WTC11 (cell line): ENCODE results near the gene ANGPTL2. TPM values are rescaled to one million over a fixed set of nuclear protein-coding genes. Genes with fewer than 3 reads are reported as not detected.
A peak's percentile ranks its signal among the peaks of the same experiment; 100 is the strongest.

Source experiments
- ATAC-seq: fragments of 200-7000 bp; cut with Tn5 transposase; 2 replicates; pipeline ENCODE4 v1.10.0; 2021; ENCODE audit warnings: mild to moderate bottlenecking, moderate library complexity
- CTCF ChIA-PET: fragments of 300-600 bp; sonication (Branson Sonifier 250); formaldehyde crosslinking; loops from one replicate; lab custom pipeline; 2021; ENCODE audit warnings: antibody characterized with exemption; lab: Charles Lee
- POLR2A ChIA-PET: fragments of 350-600 bp; sonication (Branson Sonifier 250); formaldehyde crosslinking; loops from one replicate; lab custom pipeline; 2021; ENCODE audit warnings: antibody characterized with exemption; lab: Charles Lee
- DNase-seq: peaks from one replicate; pipeline ENCODE4 v3.0.0; 2021; ENCODE audit warnings: low spot score
- H3K27ac Mint-ChIP-seq: 2 replicates; pipeline ENCODE4 v1.8.0; 2021; ENCODE audit warnings: mixed read lengths
- H3K27me3 Mint-ChIP-seq: 2 replicates; pipeline ENCODE4 v1.8.0; 2021; ENCODE audit warnings: low read depth, mild to moderate bottlenecking, moderate library complexity, mixed read lengths
- H3K36me3 Mint-ChIP-seq: 2 replicates; pipeline ENCODE4 v1.8.0; 2021; ENCODE audit warnings: mixed read lengths
- H3K4me1 Mint-ChIP-seq: 2 replicates; pipeline ENCODE4 v1.8.0; 2022; ENCODE audit warnings: mixed read lengths
- H3K4me3 Mint-ChIP-seq: 2 replicates; pipeline ENCODE4 v1.8.0; 2021; ENCODE audit warnings: mild to moderate bottlenecking, moderate library complexity, mixed read lengths
- H3K9me3 Mint-ChIP-seq: 2 replicates; pipeline ENCODE4 v1.8.0; 2021; ENCODE audit warnings: mixed read lengths
- ELF4 ChIP-seq: sonication (generic); formaldehyde crosslinking; IDR thresholded peaks from 2 replicates; pipeline ENCODE4 v1.8.1; 2022; ENCODE audit warnings: low read depth, mild to moderate bottlenecking, moderate library complexity, missing genetic modification reagents
- ETV6 ChIP-seq: sonication (generic); formaldehyde crosslinking; IDR thresholded peaks from 2 replicates; pipeline ENCODE4 v1.8.1; 2022; ENCODE audit warnings: mild to moderate bottlenecking, missing genetic modification reagents
- HMGA2 ChIP-seq: fragments of 250-450 bp; sonication (Bioruptor Pico); IDR thresholded peaks from 2 replicates; pipeline ENCODE4 v1.4.0; 2021; ENCODE audit warnings: mild to moderate bottlenecking, moderate library complexity
- IRF2 ChIP-seq: sonication (generic); formaldehyde crosslinking; IDR thresholded peaks from 2 replicates; pipeline ENCODE4 v1.8.0; 2022; ENCODE audit warnings: low read depth, missing genetic modification reagents, borderline replicate concordance
- JUN ChIP-seq: sonication (generic); formaldehyde crosslinking; IDR thresholded peaks from 2 replicates; pipeline ENCODE4 v1.8.0; 2023; ENCODE audit warnings: mild to moderate bottlenecking, missing genetic modification reagents
- PRDM15 ChIP-seq: sonication (generic); formaldehyde crosslinking; IDR thresholded peaks from 2 replicates; pipeline ENCODE4 v1.8.0; 2022; ENCODE audit warnings: missing genetic modification reagents
- RELA ChIP-seq: sonication (generic); formaldehyde crosslinking; IDR thresholded peaks from 2 replicates; pipeline ENCODE4 v1.8.1; 2022; ENCODE audit warnings: missing genetic modification reagents, mild to moderate bottlenecking, borderline replicate concordance
- SP1 ChIP-seq: sonication (generic); formaldehyde crosslinking; conservative IDR thresholded peaks from 2 replicates; pipeline ENCODE4 v1.8.1; 2022; ENCODE audit warnings: missing genetic modification reagents
- TCF7 ChIP-seq: sonication (generic); formaldehyde crosslinking; IDR thresholded peaks from 2 replicates; pipeline ENCODE4 v1.8.0; 2022; ENCODE audit warnings: mild to moderate bottlenecking, low read depth, missing genetic modification reagents, moderate library complexity
- TEAD1 ChIP-seq: sonication (generic); formaldehyde crosslinking; IDR thresholded peaks from 2 replicates; pipeline ENCODE4 v1.8.0; 2022; ENCODE audit warnings: mild to moderate bottlenecking, missing genetic modification reagents
- ZBTB21 ChIP-seq: sonication (generic); formaldehyde crosslinking; IDR thresholded peaks from 2 replicates; pipeline ENCODE4 v1.8.1; 2023; ENCODE audit warnings: mild to moderate bottlenecking, missing genetic modification reagents, borderline replicate concordance
- ZNF263 ChIP-seq: sonication (generic); formaldehyde crosslinking; IDR thresholded peaks from 2 replicates; pipeline ENCODE4 v1.8.1; 2022; ENCODE audit warnings: low read depth, mild to moderate bottlenecking, moderate library complexity, missing genetic modification reagents
- ZNF512 ChIP-seq: sonication (generic); formaldehyde crosslinking; IDR thresholded peaks from 2 replicates; pipeline ENCODE4 v1.8.1; 2022; ENCODE audit warnings: missing genetic modification reagents, borderline replicate concordance
- ZNF532 ChIP-seq: fragments of 250-450 bp; sonication (Bioruptor Pico); IDR thresholded peaks from 2 replicates; pipeline ENCODE4 v1.9.0; 2021; ENCODE audit warnings: mild to moderate bottlenecking, borderline replicate concordance
- ZNF671 ChIP-seq: fragments of 250-450 bp; sonication (Bioruptor Pico); IDR thresholded peaks from 2 replicates; pipeline ENCODE4 v1.8.0; 2021; ENCODE audit warnings: mild to moderate bottlenecking
- total RNA-seq: library from RNA; stranded (reverse); gene quantifications from 3 replicates; pipeline ENCODE4 v1.2.3, GENCODE V29; 2021
- TF ChIP-seq, protein P1 (sequence below): sonication (generic); formaldehyde crosslinking; IDR thresholded peaks from 2 replicates; pipeline ENCODE4 v1.8.1; 2022; ENCODE audit warnings: low read depth, mild to moderate bottlenecking, moderate library complexity, missing genetic modification reagents, borderline replicate concordance
- TF ChIP-seq, protein P2 (sequence below): sonication (generic); formaldehyde crosslinking; IDR thresholded peaks from 2 replicates; pipeline ENCODE4 v1.8.0; 2022; ENCODE audit warnings: mild to moderate bottlenecking, missing genetic modification reagents

ANGPTL2 gene
- total RNA-seq, 1 experiment from 2014 or later: 4.5 TPM

- no peak for TF ChIP-seq RELA (CRISPR knock-in tag)
- no peak for TF ChIP-seq ZNF532 (CRISPR knock-in tag)
- TF ChIP-seq, protein P1, sequence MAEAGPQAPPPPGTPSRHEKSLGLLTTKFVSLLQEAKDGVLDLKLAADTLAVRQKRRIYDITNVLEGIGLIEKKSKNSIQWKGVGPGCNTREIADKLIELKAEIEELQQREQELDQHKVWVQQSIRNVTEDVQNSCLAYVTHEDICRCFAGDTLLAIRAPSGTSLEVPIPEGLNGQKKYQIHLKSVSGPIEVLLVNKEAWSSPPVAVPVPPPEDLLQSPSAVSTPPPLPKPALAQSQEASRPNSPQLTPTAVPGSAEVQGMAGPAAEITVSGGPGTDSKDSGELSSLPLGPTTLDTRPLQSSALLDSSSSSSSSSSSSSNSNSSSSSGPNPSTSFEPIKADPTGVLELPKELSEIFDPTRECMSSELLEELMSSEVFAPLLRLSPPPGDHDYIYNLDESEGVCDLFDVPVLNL: no peak
- TF ChIP-seq ZNF671: no peak
- TF ChIP-seq JUN: no peak
- TF ChIP-seq, all 79 proteins: peak for 0
Observed at GRCh38 chr9:127075624-127076372, 46.6 kb downstream of the ANGPTL2 start (continued).

DNA sequence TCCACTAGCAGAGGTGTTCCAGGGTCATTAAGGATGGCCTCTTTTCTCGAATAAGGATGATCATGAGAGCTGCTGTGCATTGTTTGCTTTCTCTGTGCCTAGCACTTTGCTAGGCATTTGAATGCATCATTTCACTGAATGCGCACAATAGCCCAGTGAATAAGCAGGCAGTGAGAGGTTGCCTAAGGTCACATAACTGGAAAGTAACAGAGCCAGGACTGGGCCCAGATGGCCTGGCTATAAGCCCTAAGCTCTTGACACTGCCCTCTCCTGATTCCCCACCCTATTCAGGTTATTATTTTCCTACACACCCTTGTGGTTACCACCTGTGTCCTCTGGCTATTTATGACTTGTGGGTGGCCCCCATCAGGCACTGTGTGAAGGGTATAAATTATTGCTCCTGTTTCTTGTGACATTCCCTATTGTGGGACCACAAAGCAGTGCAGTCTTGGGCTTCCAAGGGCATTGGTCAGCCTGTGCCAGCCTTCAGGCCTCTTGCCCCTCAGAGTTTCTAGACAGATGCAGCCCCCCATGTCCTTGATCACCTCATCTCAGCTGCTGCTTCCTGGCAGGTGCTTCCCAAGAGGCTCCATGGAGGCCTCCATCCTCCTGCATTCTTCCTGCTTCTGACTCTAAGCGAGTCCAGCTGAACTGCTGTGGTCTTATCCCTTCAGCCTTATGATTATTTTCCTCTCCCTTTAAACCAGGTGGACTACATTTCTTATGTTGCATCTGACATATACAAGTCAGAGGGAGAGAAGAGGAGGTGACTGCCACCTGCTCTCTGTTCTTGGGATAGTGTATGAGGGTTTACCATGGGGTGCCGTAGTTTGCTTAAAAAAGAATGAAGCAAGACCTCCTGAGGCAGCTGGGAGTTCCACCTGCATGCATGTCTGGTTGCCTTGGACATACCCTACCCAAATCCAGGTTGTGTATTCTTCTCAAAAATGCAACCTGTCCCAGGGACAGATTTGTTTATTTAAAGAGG is 47.6 kb downstream of the ANGPTL2 start:
- H3K4me3 Mint-ChIP-seq: no peak overlapping the region
- DNase-seq: no peak
- peak overlapping the region; percentile 45; the same call in 1 of the 2 replicates for H3K27ac Mint-ChIP-seq
- ChIA-PET CTCF (interaction anchor here (1.4 to 1.8 kb wide), 4 partner anchors 37 to 140 kb away, joined by 4 to 6 read pairs (median 4); no protein-coding TSS in a partner anchor), POLR2A (no interaction called here)
- peaks cover 47% of the 10 kb centered on the region for H3K4me1 Mint-ChIP-seq
- TF ChIP-seq, protein P1: no peak
- TF ChIP-seq HMGA2 (CRISPR knock-in tag) (no peak), TEAD1 (CRISPR knock-in tag) (no peak), ZBTB21 (CRISPR knock-in tag) (no peak), ELF4 (no peak), ETV6 (CRISPR knock-in tag) (no peak), PRDM15 (CRISPR knock-in tag) (no peak), ZNF512 (CRISPR knock-in tag) (no peak), SP1 (CRISPR knock-in tag) (no peak), TCF7 (CRISPR knock-in tag) (no peak), IRF2 (CRISPR knock-in tag) (no peak), ZNF263 (CRISPR knock-in tag) (no peak)
- TF ChIP-seq, protein P2, sequence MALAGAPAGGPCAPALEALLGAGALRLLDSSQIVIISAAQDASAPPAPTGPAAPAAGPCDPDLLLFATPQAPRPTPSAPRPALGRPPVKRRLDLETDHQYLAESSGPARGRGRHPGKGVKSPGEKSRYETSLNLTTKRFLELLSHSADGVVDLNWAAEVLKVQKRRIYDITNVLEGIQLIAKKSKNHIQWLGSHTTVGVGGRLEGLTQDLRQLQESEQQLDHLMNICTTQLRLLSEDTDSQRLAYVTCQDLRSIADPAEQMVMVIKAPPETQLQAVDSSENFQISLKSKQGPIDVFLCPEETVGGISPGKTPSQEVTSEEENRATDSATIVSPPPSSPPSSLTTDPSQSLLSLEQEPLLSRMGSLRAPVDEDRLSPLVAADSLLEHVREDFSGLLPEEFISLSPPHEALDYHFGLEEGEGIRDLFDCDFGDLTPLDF: no peak
- peaks cover 3% of the 10 kb centered on the region; the same call in 1 of the 2 replicates for H3K27me3 Mint-ChIP-seq
- peaks cover 18% of the 10 kb centered on the region for H3K36me3 Mint-ChIP-seq
- H3K9me3 Mint-ChIP-seq: peaks cover 20% of the 10 kb centered on the region
- ATAC-seq: peak; percentile 47
